Stimulated activated CD8-positive, alpha-beta memory T cell treated with anti-CD3 and anti-CD28 coated beads, Interleukin-4, amount 100 ng/mL, for 24 hours (primary cell): ENCODE data around the gene SIMC1.
A peak's percentile ranks its signal among the peaks of the same experiment; 100 is the strongest.

Experiments
- DNase-seq: peaks from one replicate; pipeline ENCODE4 v3.0.0-alpha.2; 2020; ENCODE audit warnings: low read depth

SIMC1 gene

GRCh38 chr5:176317534-176318374, 79.5 kb downstream of the SIMC1 start:
- no peak for DNase-seq

GRCh38 chr5:176319827-176320554, 81.8 kb downstream of the SIMC1 start:
- no peak for DNase-seq

- no peak for DNase-seq
Observed at GRCh38 chr5:176320577-176320976, 82.4 kb downstream of the SIMC1 start.

- no peak for DNase-seq
Observed at GRCh38 chr5:176334031-176334770, 96.0 kb downstream of the SIMC1 start.

GRCh38 chr5:176337913-176338312, 99.7 kb downstream of the SIMC1 start:
- no peak for DNase-seq

GRCh38 chr5:176339304-176339703, 101.1 kb downstream of the SIMC1 start:
- DNase-seq: no peak

- no peak for DNase-seq
Observed at GRCh38 chr5:176341325-176342157, 103.3 kb downstream of the SIMC1 start.

- DNase-seq: no peak
Observed at GRCh38 chr5:176342158-176342483, 103.9 kb downstream of the SIMC1 start.

- no peak for DNase-seq
Observed at GRCh38 chr5:176342766-176343458, 104.7 kb downstream of the SIMC1 start.

- DNase-seq: no peak
Observed at GRCh38 chr5:176350416-176350815, 112.2 kb downstream of the SIMC1 start.

- DNase-seq: no peak
Observed at GRCh38 chr5:176352116-176352878, 114.1 kb downstream of the SIMC1 start.

GRCh38 chr5:176353533-176353932, 115.3 kb downstream of the SIMC1 start:
- DNase-seq: no peak

GRCh38 chr5:176355400-176356178, 117.4 kb downstream of the SIMC1 start:
- DNase-seq: no peak

GRCh38 chr5:176356179-176356566, 117.9 kb downstream of the SIMC1 start:
- DNase-seq: no peak

GRCh38 chr5:176359658-176360057, 121.4 kb downstream of the SIMC1 start:
- no peak for DNase-seq

GRCh38 chr5:176360894-176361436, 122.7 kb downstream of the SIMC1 start:
- DNase-seq: no peak

GRCh38 chr5:176361437-176362232, 123.4 kb downstream of the SIMC1 start, which contains the start of gene KIAA1191:
KIAA1191 (minus strand) TSS chr5:176361764; CDS start chr5:176359508, 2,256 bp downstream.
- peak; percentile 91 for DNase-seq

- no peak for DNase-seq
Observed at GRCh38 chr5:176362233-176362490, 123.9 kb downstream of the SIMC1 start.
